D721Med (cell line): ENCODE results near the gene CCDC137.

Experiments used
- DNase-seq: peaks from one replicate; pipeline ENCODE4 v3.0.0; 2011; ENCODE audit warnings: low spot score; ENCODE audit not compliant: insufficient read length
- FAIRE-seq: peaks from 2 replicates; lab custom pipeline; 2011; peaks lifted over from hg19 to GRCh38; lab: Jason Lieb, UNC
- CTCF ChIP-seq: IDR thresholded peaks from 2 replicates; pipeline ENCODE4 v1.5.1; 2012; ENCODE audit warnings: mild to moderate bottlenecking, control low read depth; ENCODE audit not compliant: insufficient read depth; ENCODE audit errors: missing control alignments

CCDC137 gene

GRCh38 chr17:81694810-81695209, 28.3 kb downstream of the CCDC137 start:
- DNase-seq (no peak), FAIRE-seq (no peak)
- TF ChIP-seq CTCF: no peak

- DNase-seq (no peak), FAIRE-seq (no peak)
- no peak for TF ChIP-seq CTCF
These were observed 28.7 kb downstream of the CCDC137 start for GRCh38 chr17:81695211-81695610.

GRCh38 chr17:81695801-81696200, 29.3 kb downstream of the CCDC137 start:
- TF ChIP-seq CTCF: no peak
- DNase-seq (no peak), FAIRE-seq (no peak)

GRCh38 chr17:81696218-81696941, 29.8 kb downstream of the CCDC137 start:
- DNase-seq (no peak), FAIRE-seq (no peak)
- no peak for TF ChIP-seq CTCF

GRCh38 chr17:81697261-81698044, 30.9 kb downstream of the CCDC137 start:
- no peak for FAIRE-seq

GRCh38 chr17:81700353-81701287, 34.1 kb downstream of the CCDC137 start:
- TF ChIP-seq CTCF: no peak
- FAIRE-seq: no peak
- no peak for DNase-seq

More at GRCh38 chr17:81697261-81698044, 30.9 kb downstream of the CCDC137 start:
- no peak for DNase-seq
- no peak for TF ChIP-seq CTCF
